IMR-90 (cell line): ENCODE results near the gene NOS1. TPM values are rescaled to one million over a fixed set of nuclear protein-coding genes. Genes with fewer than 3 reads are reported as not detected.

Source experiments
- ATAC-seq: fragments of 200-7000 bp; cut with Tn5 transposase; 2 replicates; pipeline ENCODE4 v1.9.1; 2020; ENCODE audit warnings: low read depth, mild to moderate bottlenecking, moderate library complexity
- BruUV-seq: library from RNA; stranded (reverse); fragments of 400-500 nt; replicated peaks from 2 replicates; lab custom pipeline; 2021; lab: Mats Ljungman, UMichigan
- CTCF ChIA-PET: fragments of 300-600 bp; formaldehyde crosslinking; extraction: SDS; loops from one replicate; lab custom pipeline; 2021; ENCODE audit warnings: antibody characterized with exemption; lab: Yijun Ruan, JAX
- POLR2A ChIA-PET: fragments of 300-600 bp; sonication (Branson Sonifier 250); formaldehyde crosslinking; loops from one replicate; lab custom pipeline; 2022; ENCODE audit warnings: antibody characterized with exemption; ENCODE audit not compliant: unreplicated experiment; lab: Charles Lee
- DNase-seq: peaks from one replicate; pipeline ENCODE4 v3.0.0; 2013
- H2AFZ ChIP-seq: replicated peaks from 2 replicates; pipeline ENCODE3; 2013; ENCODE audit warnings: low read length, mild to moderate bottlenecking; ENCODE audit not compliant: poor library complexity
- H2AK5ac ChIP-seq: 2 replicates; pipeline ENCODE4 v1.6.1; 2013; ENCODE audit warnings: low read depth, low read length, inconsistent platforms
- H2AK9ac ChIP-seq: replicated peaks from 2 replicates; pipeline ENCODE3; 2013; ENCODE audit warnings: mild to moderate bottlenecking, low read depth, low read length, moderate library complexity; ENCODE audit not compliant: poor library complexity
- H2BK120ac ChIP-seq: 2 replicates; pipeline ENCODE4 v1.6.1; 2013; ENCODE audit warnings: low read depth, low read length, inconsistent platforms
- H2BK15ac ChIP-seq: 3 replicates; pipeline ENCODE4 v1.6.1; 2013; ENCODE audit warnings: low read depth, low read length, inconsistent platforms
- H2BK20ac ChIP-seq: 2 replicates; pipeline ENCODE4 v1.6.1; 2013; ENCODE audit warnings: low read depth, mild to moderate bottlenecking, inconsistent platforms, low read length, moderate library complexity
- H2BK5ac ChIP-seq: 2 replicates; pipeline ENCODE4 v1.6.1; 2013; ENCODE audit warnings: mild to moderate bottlenecking, low read depth, low read length, inconsistent platforms; ENCODE audit not compliant: poor library complexity, severe bottlenecking
- H3K14ac ChIP-seq: replicated peaks from 2 replicates; pipeline ENCODE4 v1.6.1; 2013; ENCODE audit warnings: low read depth, low read length, inconsistent platforms
- H3K18ac ChIP-seq: 2 replicates; pipeline ENCODE4 v1.6.1; 2013; ENCODE audit warnings: low read depth, low read length, control low read depth
- H3K23ac ChIP-seq: 2 replicates; pipeline ENCODE4 v1.6.1; 2013; ENCODE audit warnings: low read depth, low read length, inconsistent platforms
- H3K27ac ChIP-seq: 2 replicates; pipeline ENCODE4 v1.5.1; 2013; ENCODE audit warnings: mild to moderate bottlenecking, control low read depth, low read length; ENCODE audit not compliant: insufficient read depth
- H3K27me3 ChIP-seq: 2 replicates; pipeline ENCODE4 v1.6.1; 2013; ENCODE audit warnings: low read length; ENCODE audit not compliant: control insufficient read depth, insufficient read depth
- H3K36me3 ChIP-seq: 2 replicates; pipeline ENCODE4 v1.6.1; 2013; ENCODE audit warnings: low read length, mixed read lengths; ENCODE audit not compliant: control insufficient read depth, insufficient read depth
- H3K4ac ChIP-seq: 2 replicates; pipeline ENCODE4 v1.6.1; 2013; ENCODE audit warnings: low read depth, low read length, inconsistent platforms
- H3K4me1 ChIP-seq: 2 replicates; pipeline ENCODE4 v1.6.1; 2013; ENCODE audit warnings: low read length, mixed read lengths; ENCODE audit not compliant: control insufficient read depth, insufficient read depth
- H3K4me2 ChIP-seq: 2 replicates; pipeline ENCODE4 v1.6.1; 2013; ENCODE audit warnings: low read depth, mild to moderate bottlenecking, control low read depth, low read length, moderate library complexity
- H3K4me3 ChIP-seq: 2 replicates; pipeline ENCODE4 v1.5.1; 2013; ENCODE audit warnings: low read depth, mild to moderate bottlenecking, control low read depth, low read length, moderate library complexity; ENCODE audit not compliant: insufficient read depth
- H3K56ac ChIP-seq: 2 replicates; pipeline ENCODE4 v1.6.1; 2013; ENCODE audit warnings: low read length, inconsistent platforms; ENCODE audit not compliant: insufficient read depth; ENCODE audit errors: extremely low read depth
- H3K79me1 ChIP-seq, 2 experiments: 2 replicates each; pipeline ENCODE4 v1.6.1; 2013; ENCODE audit warnings: low read length in 2 of 2, inconsistent platforms in 1 of 2, low read depth in 1 of 2
- H3K9ac ChIP-seq: 2 replicates; pipeline ENCODE4 v1.6.1; 2013; ENCODE audit warnings: low read depth, low read length, control low read depth
- H3K9me1 ChIP-seq: 2 replicates; pipeline ENCODE4 v1.6.1; 2013; ENCODE audit warnings: low read length, inconsistent platforms; ENCODE audit not compliant: insufficient read depth
- H3K9me3 ChIP-seq: 2 replicates; pipeline ENCODE4 v1.6.1; 2013; ENCODE audit warnings: low read length; ENCODE audit not compliant: control insufficient read depth, insufficient read depth
- H4K20me1 ChIP-seq: 2 replicates; pipeline ENCODE4 v1.6.1; 2013; ENCODE audit warnings: low read length, inconsistent platforms; ENCODE audit not compliant: insufficient read depth
- H4K5ac ChIP-seq: 2 replicates; pipeline ENCODE4 v1.6.1; 2013; ENCODE audit warnings: mild to moderate bottlenecking, low read depth, low read length, control low read depth
- H4K8ac ChIP-seq, 2 experiments: 2 replicates each; pipeline ENCODE4 v1.6.1; 2013; ENCODE audit warnings: low read depth in 2 of 2, low read length in 2 of 2, control low read depth in 1 of 2, inconsistent platforms in 1 of 2
- H4K91ac ChIP-seq: 2 replicates; pipeline ENCODE4 v1.6.1; 2013; ENCODE audit warnings: low read depth, low read length, inconsistent platforms; ENCODE audit not compliant: insufficient read depth
- CEBPB ChIP-seq: IDR thresholded peaks from 2 replicates; pipeline ENCODE4 v1.6.1; 2012; ENCODE audit warnings: low read depth, low read length, improper control_type of control experiment
- ELK1 ChIP-seq: fragments of 150-350 bp; IDR thresholded peaks from 2 replicates; pipeline ENCODE4 v1.6.1; 2016; ENCODE audit warnings: low read depth, mild to moderate bottlenecking, low read length, moderate library complexity, borderline replicate concordance
- MAFK ChIP-seq: IDR thresholded peaks from 2 replicates; pipeline ENCODE4 v1.6.1; 2012; ENCODE audit warnings: low read depth, low read length, improper control_type of control experiment
- POLR2A ChIP-seq: IDR thresholded peaks from 2 replicates; pipeline ENCODE4 v1.6.1; 2012; ENCODE audit warnings: mild to moderate bottlenecking, low read depth, low read length
- RAD21 ChIP-seq: IDR thresholded peaks from 2 replicates; pipeline ENCODE4 v1.6.1; 2012; ENCODE audit warnings: low read length, improper control_type of control experiment
- RCOR1 ChIP-seq: IDR thresholded peaks from 2 replicates; pipeline ENCODE4 v1.6.1; 2012; ENCODE audit warnings: mild to moderate bottlenecking, low read length, improper control_type of control experiment; ENCODE audit not compliant: insufficient replicate concordance
- USF2 ChIP-seq: fragments of 150-350 bp; IDR thresholded peaks from 2 replicates; pipeline ENCODE4 v1.6.1; 2017; ENCODE audit warnings: mild to moderate bottlenecking, antibody characterized with exemption, low read length, low read depth
- WGBS, 2 experiments: methylation state at CpG; one replicate each; pipeline versions ENCODE4 v1.1.5 to v1.1.7; 2013; ENCODE audit warnings: missing lambda C conversion rate in 2 of 2; ENCODE audit not compliant: insufficient read length in 1 of 2; ENCODE audit errors: extremely low coverage in 2 of 2; 5-methylcytosine and 5-hydroxymethylcytosine counted together
- dilution Hi-C: fragments of 300-500 bp; cut with HindIII; formaldehyde crosslinking; loops from one replicate; pipeline ENCODE4 v1.14.3; 2018; ENCODE audit warnings: low sequenced_read_pairs; ENCODE audit not compliant: unreplicated experiment
- in situ Hi-C: fragments of 300-500 bp; cut with MboI; formaldehyde crosslinking; loops from 3 replicates; pipeline ENCODE4 v1.14.3; 2019; ENCODE audit warnings: low sequenced_read_pairs, inconsistent platforms, mixed read lengths
- intact Hi-C: fragments of 100-400 bp; cut with micrococcal nuclease; formaldehyde crosslinking; loops from 2 replicates; pipeline ENCODE4 v1.10.0; 2022
- polyA plus RNA-seq, 3 experiments: library from polyadenylated mRNA; depleted of rRNA; stranded (reverse); fragments of >200 nt; gene quantifications; 2 replicates each; pipeline ENCODE4 v1.2.3, GENCODE V29; 2012; ENCODE audit warnings: low replicate concordance in 1 of 3
- total RNA-seq: library from RNA; depleted of rRNA; stranded (reverse); fragments of >200 nt; gene quantifications from 2 replicates; pipeline ENCODE4 v1.2.3, GENCODE V29; 2012

Gene NOS1
- total and polyA plus RNA-seq, 2 of the 4 experiments (the other 2 are of a cell fraction) = 0.09 TPM; not detected in 1

GRCh38 chr12:117343849-117344248, 17.6 kb downstream of the NOS1 start:
- no peak for ATAC-seq
- H2BK20ac ChIP-seq = no peak overlapping the region
- no peak overlapping the region for H3K23ac ChIP-seq
- no peak overlapping the region for H3K4me2 ChIP-seq
- TF ChIP-seq MAFK (no peak), RAD21 (no peak), RCOR1 (no peak), CEBPB (no peak), USF2 (no peak), POLR2A (no peak), ELK1 (no peak)
- dilution Hi-C loops (no loop called here), intact Hi-C loops (no loop called here), in situ Hi-C loops (no loop called here)
- CTCF ChIA-PET = no interaction called here
- no peaks in the 10 kb centered on the region for H4K20me1 ChIP-seq
- no peak overlapping the region for H3K9ac ChIP-seq
- no peak overlapping the region for H4K5ac ChIP-seq
- no peak overlapping the region for H2BK120ac ChIP-seq
- no peak overlapping the region for H4K91ac ChIP-seq
- no peak overlapping the region for H2BK15ac ChIP-seq
- no peak overlapping the region for H2AK5ac ChIP-seq
- H2AK9ac ChIP-seq = no peak overlapping the region
- no peak overlapping the region for H3K4me3 ChIP-seq
- H3K79me1 ChIP-seq = no peaks in the 10 kb centered on the region
- no peaks in the 10 kb centered on the region for H3K27me3 ChIP-seq
- H3K4ac ChIP-seq = no peak overlapping the region
- H3K9me1 ChIP-seq = no peaks in the 10 kb centered on the region
- peaks cover 24% of the 10 kb centered on the region for H3K9me3 ChIP-seq
- H2AFZ ChIP-seq = no peak overlapping the region
- no peak overlapping the region for H4K8ac ChIP-seq
- no peak overlapping the region for H3K18ac ChIP-seq
- no CpG with 5 or more reads among the region's 1 CpG for WGBS, 2 experiments
- no peaks in the 10 kb centered on the region for H3K36me3 ChIP-seq
- no TSS peak for BruUV-seq
- DNase-seq = no peak
- H3K27ac ChIP-seq = no peak overlapping the region
- H3K56ac ChIP-seq = no peak overlapping the region
- POLR2A ChIA-PET = no interaction called here
- no peak overlapping the region for H3K14ac ChIP-seq
- H3K4me1 ChIP-seq = no peaks in the 10 kb centered on the region
- no peak overlapping the region for H2BK5ac ChIP-seq
